Measurements from ENCODE around the gene CSNK1D.
"Not testable (repeated sequence)": the region's sequence is repeated elsewhere in the genome, so short reads cannot be mapped to it uniquely, and the experiment has no call there.

Gene CSNK1D

DNA sequence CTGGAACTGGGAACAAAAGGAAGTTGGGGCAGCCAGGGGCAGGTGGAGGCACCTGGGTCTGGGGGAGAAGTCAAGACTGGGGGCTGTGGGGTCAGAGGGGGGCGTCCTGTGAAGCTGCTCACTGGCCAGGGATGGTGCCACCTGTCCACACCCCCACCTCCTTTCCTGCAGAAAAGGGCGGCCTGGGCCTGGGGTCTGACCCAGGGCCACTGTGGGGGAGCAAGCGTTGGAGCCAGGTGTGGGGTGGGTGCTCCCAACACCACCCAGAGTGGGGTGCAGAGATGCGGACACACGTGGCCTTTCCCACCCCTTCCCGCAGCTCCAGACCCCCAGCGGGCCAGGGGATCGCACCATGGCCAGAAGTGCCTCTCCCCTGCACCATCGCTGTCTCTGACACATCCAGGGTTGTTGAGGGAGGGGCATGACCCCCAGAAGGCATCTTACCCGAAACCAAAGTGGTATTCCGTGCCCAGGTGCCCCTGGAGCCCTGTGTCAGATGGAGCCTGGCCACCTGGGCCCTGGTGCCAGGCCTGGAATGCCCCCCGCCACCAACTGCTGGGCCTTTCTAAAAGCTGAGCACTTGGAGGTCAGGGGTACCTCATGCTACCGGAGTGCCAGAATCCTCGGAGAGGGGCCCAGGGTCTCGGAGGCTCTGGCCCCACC is 47.2 kb downstream of the CSNK1D start:
- no peak for DNase-seq

DNA sequence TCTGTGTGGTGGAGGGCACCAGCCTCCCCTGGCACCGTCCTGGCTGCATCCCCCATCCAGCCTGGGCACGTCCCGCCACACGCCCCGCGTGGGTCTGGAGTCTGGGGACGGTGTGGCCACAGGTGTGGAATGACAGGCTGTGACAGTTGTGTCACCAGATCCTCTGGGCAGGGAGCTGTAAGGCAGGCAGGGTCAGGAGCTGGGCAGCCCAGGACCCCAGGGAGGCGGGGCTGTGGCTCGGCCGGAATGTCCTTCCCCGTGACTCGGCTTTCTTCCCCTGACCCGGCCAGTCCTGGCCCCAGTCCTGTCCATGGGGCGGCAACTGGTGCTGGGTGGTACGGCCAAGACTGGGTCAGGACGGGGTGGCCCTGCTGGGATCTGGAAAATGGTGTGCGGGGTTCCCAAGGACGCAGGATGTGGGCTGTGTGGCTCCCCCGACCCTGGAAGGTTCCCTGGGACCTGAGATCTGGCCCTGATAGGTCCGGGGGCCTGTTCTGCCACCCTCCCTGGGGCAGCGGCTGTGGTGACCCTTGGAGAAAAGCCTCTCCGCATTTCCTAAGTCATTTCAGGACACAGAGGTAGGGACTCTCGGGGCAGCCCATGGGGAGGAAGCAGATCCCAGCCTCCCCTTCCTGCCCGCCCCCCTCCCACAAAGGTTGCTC is 48.0 kb downstream of the CSNK1D start:
- no peak for DNase-seq

DNA sequence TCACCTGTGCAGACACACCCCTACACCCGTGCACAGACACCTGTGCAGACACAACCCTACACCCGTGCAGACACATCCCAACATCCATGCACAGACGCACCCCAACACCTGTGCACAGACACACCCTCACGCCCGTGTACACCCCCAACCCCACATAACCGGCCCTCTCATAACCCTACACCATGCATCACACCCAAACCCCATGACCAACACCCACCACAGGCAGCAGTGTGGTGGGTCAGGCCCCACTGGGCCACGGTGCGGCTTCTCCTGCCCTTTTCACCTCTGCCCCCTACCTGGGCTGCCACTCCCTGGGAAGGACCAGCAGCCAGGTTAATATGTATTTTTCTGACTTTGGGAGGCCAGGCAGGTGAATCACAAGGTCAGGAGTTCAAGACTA is 48.8 kb downstream of the CSNK1D start:
- DNase-seq: no peak

DNA sequence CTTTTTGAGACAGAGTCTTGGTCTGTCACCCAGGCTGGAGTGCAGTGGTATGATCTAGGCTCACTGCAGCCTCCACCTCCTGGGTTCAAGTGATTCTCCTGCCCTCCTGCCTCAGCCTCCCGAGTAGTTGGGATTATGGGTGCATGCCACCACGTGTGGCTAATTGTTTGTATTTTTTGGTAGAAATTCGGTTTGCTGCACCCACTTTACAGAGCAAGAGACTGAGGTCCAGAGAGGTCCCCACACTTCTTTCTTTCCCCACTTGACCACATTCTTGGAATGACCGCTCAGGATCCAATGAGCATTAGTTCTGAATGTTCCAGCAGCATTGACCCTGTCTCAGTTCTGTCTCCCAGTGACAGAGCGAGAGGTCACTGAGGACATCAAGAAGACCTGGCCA is 50.0 kb downstream of the CSNK1D start:
- no peak for DNase-seq

DNA sequence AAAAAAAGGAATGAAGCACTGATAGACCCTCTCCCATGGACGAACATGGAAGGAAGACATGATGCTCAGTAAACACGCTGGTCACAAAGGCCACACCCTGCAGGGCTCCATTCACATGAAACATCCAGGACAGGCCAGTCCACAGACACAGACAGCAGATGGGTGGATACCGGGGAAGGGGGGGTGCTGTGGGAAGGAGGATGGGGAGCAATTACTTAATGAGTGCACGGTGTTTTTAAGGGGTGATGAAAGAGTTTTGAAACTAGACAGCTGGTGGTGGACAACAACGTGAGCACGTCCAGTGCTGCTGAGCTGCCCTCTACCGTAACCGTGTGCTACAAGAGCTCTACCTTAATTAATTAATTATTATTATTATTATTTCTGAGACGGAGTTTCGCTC is 50.7 kb downstream of the CSNK1D start:
- no peak for DNase-seq

DNA sequence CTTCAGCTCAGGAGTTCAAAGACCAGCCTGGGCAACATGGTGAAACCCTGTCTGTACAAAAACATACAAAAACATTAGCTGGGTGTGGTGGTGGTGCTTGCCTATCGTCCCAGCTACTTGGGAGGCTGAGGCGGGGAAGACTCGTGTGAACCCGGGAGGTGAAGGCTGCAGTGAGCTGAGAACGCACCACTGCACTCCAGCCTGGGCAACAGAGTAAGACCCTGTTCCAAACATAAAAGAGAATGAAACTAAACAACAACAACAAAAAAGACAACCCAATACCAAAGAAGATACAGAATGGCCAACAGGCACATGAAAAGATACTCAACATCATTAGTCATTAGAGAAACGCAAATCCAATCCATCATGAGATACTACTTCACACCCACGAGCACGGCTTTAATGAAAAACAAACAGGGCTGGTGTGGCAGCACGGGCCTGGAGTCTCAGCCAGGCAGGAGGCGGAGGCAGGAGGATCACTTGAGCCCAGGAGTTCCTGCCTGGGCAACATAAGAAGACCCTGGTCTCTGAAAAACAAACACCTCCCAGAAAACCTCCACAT is 52.1 kb downstream of the CSNK1D start:
- no peak for DNase-seq

DNA sequence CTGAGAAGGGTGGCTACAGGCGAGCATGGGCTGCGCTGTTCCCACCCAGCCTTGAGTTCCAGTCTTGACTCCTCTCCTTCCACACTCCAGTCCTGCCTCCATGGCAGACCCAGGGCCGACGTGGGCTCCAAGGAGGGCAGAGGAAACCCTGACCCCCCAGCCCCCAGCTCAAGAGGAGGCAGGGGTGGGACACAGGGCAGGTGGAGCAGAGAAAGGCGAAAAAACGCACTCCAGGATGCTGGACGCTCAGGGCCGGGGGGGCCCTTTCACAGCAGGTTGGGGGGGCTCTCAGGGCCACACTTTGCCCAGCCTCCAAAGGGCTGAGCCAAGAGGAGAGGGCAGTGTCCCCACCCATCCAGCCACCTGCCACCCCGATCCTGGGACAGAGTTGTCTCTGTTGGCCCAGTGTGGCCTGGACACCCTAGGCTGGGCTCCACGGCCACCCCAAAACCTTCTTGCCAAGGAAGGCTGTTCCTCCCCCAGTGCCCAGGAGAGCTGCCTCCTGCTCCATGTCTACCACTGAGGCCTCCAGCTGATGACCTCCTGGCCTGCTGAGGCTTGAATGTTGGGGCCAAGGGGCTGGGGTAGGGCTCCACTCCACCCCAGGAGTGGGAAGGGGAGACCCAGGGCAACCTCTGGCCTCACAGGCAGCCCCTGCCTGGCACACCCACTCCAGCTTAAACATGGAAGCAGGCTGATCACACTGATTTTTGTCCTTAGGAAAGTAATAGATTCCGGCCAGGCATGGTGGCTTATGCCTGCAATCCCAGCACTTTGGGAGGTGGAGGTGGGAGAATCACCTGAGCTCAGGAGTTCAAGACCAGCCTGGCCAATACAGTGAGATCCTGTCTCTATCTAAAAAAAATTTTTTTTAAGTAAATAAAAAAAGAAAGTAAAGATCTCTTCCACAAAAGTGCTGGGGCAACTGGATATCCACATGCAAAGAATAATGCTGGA is 53.5 kb downstream of the CSNK1D start:
- no peak for DNase-seq

DNA sequence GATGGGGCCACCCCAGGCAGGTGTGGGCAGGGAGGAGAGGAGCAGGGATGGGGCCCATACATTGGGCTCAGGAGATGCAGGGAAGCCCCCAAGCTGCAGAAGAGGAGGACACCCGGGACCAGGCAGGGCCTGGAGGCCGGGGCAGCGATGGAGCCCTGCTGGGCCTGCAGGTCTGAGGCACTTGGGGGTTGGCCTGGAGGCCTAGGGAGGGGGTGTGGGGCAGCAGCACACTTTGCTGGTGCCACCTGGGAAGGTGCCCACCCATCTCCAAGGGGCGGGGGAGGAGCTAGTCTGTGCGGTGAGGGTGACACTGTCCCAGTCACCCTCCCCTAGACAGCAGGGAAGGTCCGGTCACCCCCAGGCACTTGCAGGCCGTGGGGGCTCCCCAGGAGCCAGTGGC is 54.4 kb downstream of the CSNK1D start:
- DNase-seq: no peak

DNA sequence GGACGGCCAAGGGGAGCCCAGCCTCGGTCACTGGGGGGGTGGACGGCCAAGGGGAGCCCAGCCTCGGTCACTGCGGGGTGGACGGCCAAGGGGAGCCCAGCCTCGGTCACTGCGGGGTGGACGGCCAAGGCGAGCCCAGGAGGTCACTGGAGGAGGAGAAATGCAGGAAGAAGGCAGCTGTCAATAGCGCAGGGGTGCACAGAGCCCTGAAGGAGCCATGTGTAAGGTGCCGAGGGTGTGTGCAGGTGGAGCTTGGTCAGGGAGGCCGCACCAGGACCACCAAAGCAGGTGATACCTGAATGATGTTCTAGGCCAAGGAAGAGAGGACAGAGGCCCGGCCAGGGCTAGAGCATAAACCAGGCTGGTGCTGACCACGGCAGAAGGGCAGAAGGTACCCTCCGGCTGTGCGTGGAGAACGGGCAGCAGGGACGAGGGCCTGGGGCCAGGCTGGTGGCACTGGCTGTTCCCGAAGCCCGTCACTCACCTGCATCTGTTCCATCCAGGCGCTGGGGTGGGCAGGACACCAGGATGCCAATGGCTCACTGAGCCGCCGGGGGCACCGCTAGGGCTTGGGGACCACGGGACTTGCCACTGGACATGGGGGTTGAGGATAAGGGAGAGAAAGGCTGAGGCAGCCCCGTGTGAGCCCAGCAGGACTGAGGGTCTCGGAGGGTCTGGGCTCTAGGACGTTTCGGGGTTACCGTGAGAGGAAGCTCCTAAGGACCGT is 55.0 kb downstream of the CSNK1D start:
- DNase-seq: no peak

DNA sequence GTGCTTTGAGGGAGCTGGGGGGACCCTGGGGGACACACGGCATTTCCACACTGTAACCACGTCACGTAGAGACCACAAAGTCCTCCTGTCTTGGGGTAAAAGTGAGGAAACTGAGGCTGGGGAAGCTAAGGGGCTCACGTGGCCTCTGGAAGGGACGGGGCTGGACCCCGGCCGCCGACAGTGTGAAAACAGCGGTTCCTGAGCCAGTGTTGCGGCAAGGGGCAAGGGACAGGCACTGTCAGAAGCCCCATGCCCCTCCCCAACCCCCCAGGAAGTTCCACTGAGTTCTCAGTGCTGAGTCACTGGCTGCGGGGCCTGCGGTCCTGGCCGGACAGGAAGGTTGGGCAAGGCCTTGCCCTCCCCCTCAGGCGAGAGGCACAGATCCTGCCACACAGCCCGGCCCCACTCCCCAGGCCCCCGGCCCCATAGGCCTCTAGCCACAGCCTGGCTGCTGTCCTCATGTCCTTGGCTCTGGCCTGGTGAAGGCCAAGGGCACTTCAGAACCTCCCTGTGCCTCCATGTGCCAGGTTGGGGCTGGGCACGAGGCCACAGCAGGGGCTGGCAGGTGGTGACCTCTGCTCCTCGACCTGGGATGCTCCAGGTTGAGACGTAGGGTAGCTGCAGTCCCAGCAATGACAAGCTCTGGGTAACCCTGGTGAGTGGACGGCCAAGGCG is 55.8 kb downstream of the CSNK1D start:
- peak; percentile 80 for DNase-seq

DNA sequence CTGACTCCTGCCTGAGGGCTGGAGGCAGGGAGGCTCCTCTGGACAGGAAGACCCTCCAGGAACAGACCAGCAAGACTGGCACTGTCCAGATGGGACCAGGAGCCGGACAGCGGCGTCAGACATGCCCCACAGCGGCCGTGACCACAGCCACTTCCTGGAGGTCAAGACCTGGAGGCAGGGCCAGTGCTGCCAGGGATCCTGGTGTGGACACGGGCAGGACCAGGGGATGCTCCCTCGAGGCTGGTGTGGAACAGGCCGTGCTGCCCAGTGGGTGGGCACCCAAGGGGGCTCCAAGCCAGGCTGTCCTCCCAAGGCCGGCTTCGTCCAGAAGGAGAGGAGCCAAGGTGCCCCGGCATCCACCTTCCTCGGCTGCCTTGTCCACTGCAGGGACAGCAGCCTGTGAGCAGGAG is 56.4 kb downstream of the CSNK1D start:
- DNase-seq: no peak

DNA sequence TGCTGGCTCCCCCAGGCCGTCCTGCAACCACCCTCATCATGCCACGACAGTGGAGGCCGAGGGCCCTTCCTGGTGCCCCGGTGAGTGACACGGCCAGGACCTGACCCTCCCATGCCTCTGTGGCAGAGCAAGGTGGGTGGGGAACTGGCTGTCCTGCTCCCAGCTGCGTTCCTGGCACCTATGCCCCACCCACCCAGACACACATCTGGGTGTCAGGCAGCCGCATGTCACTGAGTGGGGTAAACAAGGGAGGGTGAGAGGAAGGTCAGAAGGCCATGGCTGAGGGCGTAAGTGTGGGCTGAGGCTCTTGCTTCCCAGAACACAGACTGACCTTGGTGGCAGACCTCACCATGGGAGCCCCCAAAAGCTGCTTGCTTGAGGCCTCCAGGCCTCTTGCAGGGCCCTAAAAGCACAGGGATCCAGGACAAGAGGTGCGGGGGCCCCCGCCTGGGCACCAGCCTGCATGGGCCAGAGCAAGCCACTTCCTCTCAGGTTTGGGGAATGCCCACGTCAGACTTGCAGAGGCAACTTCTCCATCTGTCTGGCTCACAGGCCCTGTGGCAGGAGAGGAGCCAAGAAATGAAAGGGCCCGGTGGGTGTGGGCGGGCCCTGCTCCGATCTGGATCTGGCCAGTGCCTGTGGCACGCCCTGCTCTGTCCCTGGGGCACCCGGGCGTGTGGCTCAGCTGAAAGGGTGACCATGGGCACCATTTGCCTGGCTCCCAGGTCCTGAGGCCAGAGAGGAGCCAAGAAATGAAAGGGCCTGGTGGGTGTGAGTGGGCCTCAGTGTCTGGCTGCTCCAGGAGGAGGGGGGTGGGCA is 57.0 kb downstream of the CSNK1D start:
- peak; percentile 37 for DNase-seq

DNA sequence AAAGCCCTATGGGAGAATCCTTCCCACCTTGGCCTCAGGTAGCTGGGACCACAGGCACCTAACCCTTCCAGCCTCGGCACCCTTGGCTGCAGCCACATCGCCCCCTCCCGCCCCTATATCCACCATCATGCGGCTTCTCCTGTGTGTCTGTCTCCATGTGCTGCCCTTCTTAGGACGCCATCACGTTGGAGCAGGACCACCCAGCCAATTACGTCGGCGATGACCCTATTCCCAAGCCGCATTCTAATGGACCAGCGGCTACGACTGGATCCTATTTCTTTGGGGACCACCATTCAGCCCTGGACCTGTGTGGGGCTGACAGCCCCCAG is 57.6 kb downstream of the CSNK1D start:
- DNase-seq: no peak

DNA sequence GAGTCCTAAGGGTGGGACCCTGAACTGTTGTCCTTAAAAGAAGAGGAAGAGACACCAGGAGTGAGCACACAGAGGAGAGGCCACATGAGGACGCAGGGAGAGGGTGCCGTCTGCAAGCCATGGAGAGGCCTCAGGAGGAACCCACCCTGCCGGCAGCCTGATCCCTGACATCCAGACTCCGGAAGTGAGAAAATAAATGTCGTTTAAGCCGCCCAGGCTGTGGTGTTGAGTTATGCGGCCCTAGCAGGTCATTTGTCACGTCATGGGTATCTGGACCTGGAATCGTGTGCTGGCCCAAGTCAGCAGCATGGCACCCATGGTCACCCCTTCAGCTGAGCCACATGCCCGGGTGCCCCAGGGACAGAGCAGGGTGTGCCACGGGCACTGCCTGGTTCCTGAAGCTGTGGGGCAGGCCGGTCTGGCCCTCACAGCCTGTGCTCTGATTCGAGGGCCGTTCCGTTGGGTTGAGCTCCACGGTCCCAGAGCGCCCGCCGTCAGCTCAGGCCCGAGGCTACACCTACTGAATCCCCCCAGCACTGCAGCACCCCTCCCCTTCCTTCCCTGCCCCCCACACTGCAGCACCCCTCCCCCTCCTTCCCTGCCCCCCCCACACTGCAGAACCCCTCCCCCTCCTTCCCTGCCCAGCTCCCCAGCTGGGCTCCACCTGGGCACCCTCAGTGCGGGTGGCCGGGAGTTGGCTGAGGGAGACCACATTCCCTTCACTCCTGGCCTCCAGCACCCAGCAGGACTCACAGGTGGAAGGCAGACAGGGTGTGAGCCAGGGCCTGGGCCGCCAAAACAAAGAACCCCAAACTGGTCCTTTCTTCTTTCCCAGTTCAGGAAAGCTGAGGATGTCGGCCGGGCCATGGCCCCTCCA is 58.2 kb downstream of the CSNK1D start:
- DNase-seq: no peak

DNA sequence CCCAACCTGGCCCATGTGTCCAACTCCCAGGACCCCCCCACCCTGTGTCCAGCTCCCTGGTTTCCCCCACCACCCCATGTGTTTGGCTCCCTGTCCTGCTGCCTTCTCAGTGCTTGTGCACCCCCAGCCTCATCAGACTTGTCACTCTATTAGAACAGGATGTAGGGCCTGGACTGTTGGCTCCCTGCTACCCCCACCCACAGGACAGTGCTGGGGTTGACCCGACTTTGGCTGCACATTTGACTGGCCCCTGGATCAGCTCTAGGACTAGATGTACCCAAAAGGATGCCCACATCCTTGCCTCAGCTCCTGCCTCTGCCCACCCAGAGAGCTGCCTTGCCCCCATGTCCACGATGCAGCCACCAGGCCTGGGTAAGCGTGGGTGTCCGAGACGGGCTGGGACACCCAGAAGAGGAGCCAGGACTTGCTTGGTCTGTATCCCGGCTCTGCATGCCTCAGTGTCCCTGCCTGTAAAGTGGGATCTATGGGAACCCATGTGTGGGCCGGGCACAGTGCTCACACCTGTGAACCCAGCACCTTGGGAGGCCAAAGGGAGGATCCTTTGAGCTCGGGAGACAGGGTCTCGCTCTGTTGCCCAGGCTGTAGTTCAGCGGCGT is 59.4 kb downstream of the CSNK1D start:
- no peak for DNase-seq

DNA sequence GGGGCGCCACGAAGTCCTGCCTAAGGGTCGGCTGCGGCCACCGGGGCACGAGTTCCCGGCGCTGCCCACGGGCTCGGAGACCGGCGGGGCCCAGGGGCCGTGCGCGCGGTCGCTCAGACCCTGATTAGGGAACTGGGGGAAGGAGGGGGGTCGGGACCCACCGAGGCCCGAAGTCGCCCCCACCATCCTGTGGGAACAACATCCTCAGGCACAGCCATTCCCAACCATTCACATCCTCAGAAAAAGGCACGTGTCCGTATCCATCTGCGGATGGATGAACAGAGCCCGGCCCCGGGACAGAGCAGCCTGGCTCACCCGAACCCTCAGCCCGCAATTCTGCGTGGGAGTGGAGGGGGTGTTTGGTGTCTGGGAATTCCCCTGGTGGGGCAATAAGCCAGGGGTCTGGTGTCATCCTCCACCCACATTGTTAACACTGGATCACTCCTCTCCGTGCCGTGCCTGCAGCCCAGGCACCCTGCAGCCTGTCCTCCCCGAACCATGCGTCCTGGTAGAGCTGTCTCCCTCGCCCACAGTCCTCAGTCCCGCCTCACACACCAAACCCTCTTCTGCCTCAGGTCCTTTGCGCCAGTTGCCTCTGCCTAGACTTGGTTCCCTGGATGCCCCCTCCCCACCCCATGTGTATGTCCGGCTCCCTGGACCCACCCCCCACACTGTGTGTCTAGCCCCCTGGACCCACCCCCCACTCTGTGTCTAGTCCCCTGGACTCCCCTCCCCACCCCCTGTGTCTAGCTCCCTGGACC is 60.1 kb downstream of the CSNK1D start:
- DNase-seq: peak; percentile 53

DNA sequence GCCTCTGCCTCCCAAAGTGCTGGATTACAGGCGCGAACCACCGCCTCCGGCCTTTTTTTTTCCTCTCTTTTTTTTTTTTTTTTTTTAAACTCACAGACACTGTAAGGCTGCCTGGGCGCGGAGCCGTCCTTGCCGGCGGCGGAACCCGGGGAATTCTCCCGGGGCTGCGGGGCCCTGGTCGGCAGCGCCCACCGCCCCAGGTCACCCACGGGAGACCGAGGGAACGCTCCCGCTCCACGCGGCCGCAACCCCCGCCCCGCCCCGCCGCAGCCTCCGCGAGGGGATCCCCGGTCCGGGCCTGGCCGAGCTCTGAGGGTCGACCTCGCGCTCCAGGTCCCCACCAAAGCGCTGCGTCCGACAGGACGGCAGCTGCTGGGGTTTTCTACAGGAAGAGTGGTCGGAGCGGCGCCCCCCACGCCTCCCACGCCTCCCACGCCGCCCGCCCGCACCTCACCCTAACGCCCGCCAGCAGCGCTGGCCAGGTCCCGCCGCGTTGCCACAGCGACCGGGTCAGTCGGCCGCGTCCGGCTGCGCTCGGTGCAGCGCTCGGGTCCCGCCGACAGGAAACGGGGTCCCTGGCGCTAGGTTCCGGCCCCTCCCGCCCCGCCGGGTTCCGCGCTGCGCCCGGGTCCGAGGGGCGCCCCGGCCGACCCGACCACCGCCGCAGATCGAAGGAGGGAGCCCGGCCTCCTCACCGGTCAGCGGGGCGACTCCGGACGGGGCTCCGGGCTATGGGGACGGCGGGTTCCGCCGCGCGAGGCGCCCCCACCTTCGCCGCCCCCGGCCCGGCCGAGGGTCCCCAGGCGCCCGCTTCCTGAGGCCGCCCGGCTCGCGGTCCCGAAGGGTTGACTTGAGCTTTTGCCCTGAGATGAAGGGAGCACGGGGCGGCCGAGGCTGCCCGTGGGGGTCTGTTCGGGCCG is 60.9 kb downstream of the CSNK1D start, which contains the start of gene CCDC57:
CCDC57 (minus strand) TSS at position 512 of the 920 bp plus-strand sequence. CDS start 10,898 bp downstream, outside the sequence.
- peak; percentile 36 for DNase-seq

DNA sequence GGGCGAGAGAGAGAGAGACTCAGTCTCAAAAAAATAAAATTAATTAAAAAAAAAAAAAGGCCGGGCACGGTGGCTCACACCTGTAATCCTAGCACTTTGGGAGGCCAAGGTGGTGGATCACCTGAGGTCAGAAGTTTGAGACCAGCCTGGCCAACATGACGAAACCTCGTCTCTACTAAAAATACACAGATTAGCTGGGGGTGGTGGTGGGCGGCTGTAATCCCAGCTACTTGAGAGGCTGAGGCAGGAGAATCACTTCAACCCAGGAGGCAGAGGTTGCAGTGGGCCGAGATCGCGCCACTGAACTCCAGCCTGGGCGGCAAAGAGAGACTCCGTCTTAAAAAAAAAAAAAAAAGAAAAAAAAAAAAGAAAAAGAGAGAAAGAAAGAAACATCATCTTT is 62.8 kb downstream of the CSNK1D start:
- DNase-seq: not testable (repeated sequence)
